HEK293T (cell line): ENCODE measurements around the gene WDR64.

ENCODE experiments used
- CTCF ChIA-PET: fragments of 350-600 bp; formaldehyde crosslinking; extraction: SDS; loops from one replicate; lab custom pipeline; 2021; ENCODE audit warnings: antibody characterized with exemption, inconsistent platforms; lab: Yijun Ruan, JAX
- POLR2A ChIA-PET: fragments of 350-600 bp; formaldehyde crosslinking; extraction: SDS; loops from one replicate; lab custom pipeline; 2020; ENCODE audit warnings: antibody characterized with exemption, inconsistent platforms; lab: Yijun Ruan, JAX
- DNase-seq: peaks from one replicate; pipeline ENCODE4 v3.0.0; 2012; ENCODE audit warnings: mixed read lengths; ENCODE audit errors: extremely low spot score
- ARNT ChIP-seq: fragments of 450-650 bp; IDR thresholded peaks from 2 replicates; pipeline ENCODE4 v1.6.1; 2017; ENCODE audit warnings: mild to moderate bottlenecking
- BHLHE40 ChIP-seq: fragments of 450-650 bp; IDR thresholded peaks from 2 replicates; pipeline ENCODE4 v1.6.1; 2016; ENCODE audit warnings: mild to moderate bottlenecking, moderate library complexity, borderline replicate concordance
- CTBP1 ChIP-seq: fragments of 450-650 bp; IDR thresholded peaks from 2 replicates; pipeline ENCODE4 v1.6.1; 2016; ENCODE audit warnings: borderline replicate concordance
- ELF4 ChIP-seq: fragments of 450-650 bp; IDR thresholded peaks from 2 replicates; pipeline ENCODE4 v1.6.1; 2017; ENCODE audit warnings: antibody characterized with exemption
- FOXA1 ChIP-seq: fragments of 450-650 bp; IDR thresholded peaks from 2 replicates; pipeline ENCODE4 v1.6.1; 2016; ENCODE audit warnings: mild to moderate bottlenecking
- FOXK2 ChIP-seq: fragments of 450-650 bp; IDR thresholded peaks from 2 replicates; pipeline ENCODE4 v1.6.1; 2016; ENCODE audit warnings: mild to moderate bottlenecking
- FOXM1 ChIP-seq: fragments of 450-650 bp; IDR thresholded peaks from 2 replicates; pipeline ENCODE4 v1.6.1; 2017; ENCODE audit warnings: mild to moderate bottlenecking, borderline replicate concordance
- HDGF ChIP-seq: fragments of 450-650 bp; IDR thresholded peaks from 2 replicates; pipeline ENCODE4 v1.6.1; 2017; ENCODE audit warnings: antibody characterized with exemption, borderline replicate concordance
- L3MBTL2 ChIP-seq: fragments of 450-650 bp; conservative IDR thresholded peaks from 2 replicates; pipeline ENCODE4 v1.6.1; 2016; ENCODE audit warnings: mild to moderate bottlenecking
- LEF1 ChIP-seq: fragments of 450-650 bp; IDR thresholded peaks from 2 replicates; pipeline ENCODE4 v1.6.1; 2017; ENCODE audit warnings: mild to moderate bottlenecking, borderline replicate concordance
- NFRKB ChIP-seq: fragments of 450-650 bp; IDR thresholded peaks from 2 replicates; pipeline ENCODE4 v1.6.1; 2016; ENCODE audit warnings: mild to moderate bottlenecking, moderate library complexity
- PKNOX1 ChIP-seq: fragments of 450-650 bp; IDR thresholded peaks from 2 replicates; pipeline ENCODE4 v1.6.1; 2016
- SP1 ChIP-seq: fragments of 450-650 bp; IDR thresholded peaks from 2 replicates; pipeline ENCODE4 v1.6.1; 2017
- SUZ12 ChIP-seq: fragments of 450-650 bp; IDR thresholded peaks from 2 replicates; pipeline ENCODE4 v1.6.1; 2016; ENCODE audit warnings: mild to moderate bottlenecking
- TARDBP ChIP-seq: fragments of 450-650 bp; IDR thresholded peaks from 2 replicates; pipeline ENCODE4 v1.6.1; 2016
- ZNF384 ChIP-seq: fragments of 450-650 bp; IDR thresholded peaks from 2 replicates; pipeline ENCODE4 v1.6.1; 2016

The WDR64 gene

GRCh38 chr1:241749041-241749944 is 97.2 kb downstream of the WDR64 start:
- TF ChIP-seq FOXA1 (no peak), TARDBP (no peak), HDGF (no peak), SUZ12 (no peak), ZNF384 (no peak), BHLHE40 (no peak), L3MBTL2 (no peak), NFRKB (no peak), FOXK2 (no peak), ELF4 (no peak), CTBP1 (no peak), ARNT (no peak), SP1 (no peak), PKNOX1 (no peak), LEF1 (no peak), FOXM1 (no peak)
- CTCF ChIA-PET, result interaction anchor here (0.6 kb wide), 1 partner anchor 21 kb away, joined by 7 read pairs; no protein-coding TSS in a partner anchor
- POLR2A ChIA-PET, result interaction anchor here (0.6 to 2.0 kb wide), 2 partner anchors 13 to 109 kb away, joined by 3 to 6 read pairs; partner anchors contain the start of genes CHML and OPN3
- DNase-seq, result no peak

GRCh38 chr1:241749945-241750695 is 98.0 kb downstream of the WDR64 start:
- POLR2A ChIA-PET, result interaction anchor here (2.0 kb wide), 1 partner anchor 110 kb away, joined by 6 read pairs; the partner anchor contains the start of genes CHML and OPN3
- TF ChIP-seq HDGF, result no peak
- TF ChIP-seq FOXA1, result no peak
- TF ChIP-seq BHLHE40, result no peak
- TF ChIP-seq SUZ12, result no peak
- TF ChIP-seq LEF1, result no peak
- no peak for TF ChIP-seq ELF4
- CTCF ChIA-PET, result no interaction called here
- DNase-seq, result no peak

GRCh38 chr1:241751524-241751923 is 99.4 kb downstream of the WDR64 start:
- ChIA-PET CTCF (no interaction called here), POLR2A (no interaction called here)
- DNase-seq, result no peak
- no peak for TF ChIP-seq SP1

- TF ChIP-seq FOXK2, result no peak
- TF ChIP-seq SUZ12, result no peak
- no peak for TF ChIP-seq FOXM1
- TF ChIP-seq SP1, result no peak
- TF ChIP-seq CTBP1, result no peak
- no peak for TF ChIP-seq BHLHE40
- TF ChIP-seq NFRKB, result no peak
- ChIA-PET POLR2A (no interaction called here), CTCF (no interaction called here)
- DNase-seq, result no peak
These were observed 110.7 kb downstream of the WDR64 start for GRCh38 chr1:241762713-241763339.

- ChIA-PET POLR2A (no interaction called here), CTCF (no interaction called here)
- TF ChIP-seq CTBP1 (no peak), FOXM1 (no peak), FOXK2 (no peak), ELF4 (no peak), BHLHE40 (no peak), FOXA1 (no peak), LEF1 (no peak), TARDBP (no peak), ZNF384 (no peak), L3MBTL2 (no peak), ARNT (no peak)
- no peak for DNase-seq
These were observed 113.3 kb downstream of the WDR64 start for GRCh38 chr1:241765390-241765789.

- POLR2A ChIA-PET, result no interaction called here
- no peak for DNase-seq
- CTCF ChIA-PET, result no interaction called here
- TF ChIP-seq HDGF (no peak), TARDBP (no peak), FOXM1 (no peak), ELF4 (no peak), LEF1 (no peak), NFRKB (no peak), ARNT (no peak), BHLHE40 (no peak), FOXA1 (no peak), PKNOX1 (no peak), SP1 (no peak), SUZ12 (no peak), CTBP1 (no peak), L3MBTL2 (no peak), FOXK2 (no peak), ZNF384 (no peak)
These were observed 115.7 kb downstream of the WDR64 start for GRCh38 chr1:241767737-241768136.
